UCSD-AML1 (cell line): ENCODE measurements around the gene EGFL7.
A peak's percentile ranks its signal among the peaks of the same experiment; 100 is the strongest.

ENCODE experiments used
- DNase-seq: peaks from one replicate; lab custom pipeline; 2025; ENCODE audit not compliant: unreplicated experiment; lab: John Stamatoyannopoulos, UW

Gene EGFL7

GRCh38 chr9:136685216-136685615 lies 22.5 kb downstream of the EGFL7 start:
- DNase-seq: no peak

- DNase-seq: no peak
Measured at GRCh38 chr9:136685790-136686533, 23.2 kb downstream of the EGFL7 start.

- DNase-seq: no peak
Measured at GRCh38 chr9:136686534-136686793, 23.7 kb downstream of the EGFL7 start.

GRCh38 chr9:136686794-136687711 lies 24.3 kb downstream of the EGFL7 start, which contains the start of gene AGPAT2:
AGPAT2 (minus strand) TSS chr9:136687457; CDS start chr9:136687357, 100 bp downstream.
- peak; percentile 84 for DNase-seq

GRCh38 chr9:136687721-136688223 lies 25.1 kb downstream of the EGFL7 start:
- DNase-seq: no peak

- DNase-seq: no peak
Measured at GRCh38 chr9:136688274-136689107, 25.8 kb downstream of the EGFL7 start.

- no peak for DNase-seq
Measured at GRCh38 chr9:136689108-136689460, 26.4 kb downstream of the EGFL7 start.

- no peak for DNase-seq
Measured at GRCh38 chr9:136690104-136690805, 27.5 kb downstream of the EGFL7 start.

GRCh38 chr9:136690806-136691261 lies 28.1 kb downstream of the EGFL7 start:
- DNase-seq: no peak

GRCh38 chr9:136691316-136692184 lies 28.8 kb downstream of the EGFL7 start:
- no peak for DNase-seq

GRCh38 chr9:136692185-136693134 lies 29.7 kb downstream of the EGFL7 start:
- DNase-seq: no peak

- no peak for DNase-seq
Measured at GRCh38 chr9:136693135-136693489, 30.4 kb downstream of the EGFL7 start.

GRCh38 chr9:136693490-136694162 lies 30.9 kb downstream of the EGFL7 start:
- DNase-seq: no peak

GRCh38 chr9:136694163-136694871 lies 31.6 kb downstream of the EGFL7 start:
- DNase-seq: peak; percentile 73

GRCh38 chr9:136694872-136695247 lies 32.1 kb downstream of the EGFL7 start:
- DNase-seq: no peak

- DNase-seq: no peak
Measured at GRCh38 chr9:136695435-136695895, 32.7 kb downstream of the EGFL7 start.

- DNase-seq: no peak
Measured at GRCh38 chr9:136695955-136696354, 33.2 kb downstream of the EGFL7 start.
